Measurements from ENCODE around the gene MGAT5B. TPM values are rescaled to one million over a fixed set of nuclear protein-coding genes. Genes with fewer than 3 reads are reported as not detected.

Gene MGAT5B
- total and polyA plus RNA-seq, 4 donors: 0.28 to 0.67 (median 0.46) TPM

DNA sequence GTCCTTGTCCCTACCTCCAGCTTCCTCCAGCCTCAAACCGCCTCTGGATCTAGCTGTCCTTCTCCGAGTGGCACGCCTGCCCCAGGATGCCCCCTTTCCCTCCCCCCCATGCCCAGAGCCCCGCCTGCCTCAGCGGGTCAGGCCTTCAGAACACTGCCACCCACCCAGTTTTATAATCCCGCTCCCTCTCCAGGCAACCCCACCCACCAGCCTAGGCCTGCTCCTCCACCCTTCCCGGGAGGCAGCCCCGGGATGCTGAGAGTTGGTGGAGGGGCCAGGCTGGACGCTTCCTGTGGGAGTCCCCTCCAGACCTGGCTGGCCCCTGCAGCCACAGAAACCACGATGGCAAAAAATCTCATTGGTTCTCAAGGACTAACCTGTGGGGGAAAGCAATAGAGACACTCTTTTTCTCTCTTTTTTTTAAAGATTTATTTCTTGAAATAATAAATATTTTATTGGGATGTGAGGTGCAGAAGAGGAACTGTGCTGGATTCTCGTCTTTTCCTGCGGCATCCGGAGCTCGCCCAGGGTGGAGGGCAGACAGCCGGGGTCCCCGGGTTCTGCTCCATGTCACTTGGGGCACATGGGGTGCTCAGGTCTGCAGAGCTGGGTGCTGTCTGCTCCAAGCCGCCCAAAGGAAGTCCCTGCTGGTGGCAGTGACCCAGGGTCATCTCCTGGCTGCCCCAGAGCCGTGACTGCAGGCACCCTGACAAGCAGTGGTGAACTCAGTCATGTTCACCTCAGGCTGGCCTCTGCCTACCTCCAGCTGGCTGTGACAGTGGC is 81.9 kb downstream of the MGAT5B start:
- DNase-seq (no peak), ATAC-seq (ENCODE audit: insufficient read depth, low FRiP score) (no peak)
- Histone ChIP-seq H3K36me3 (ENCODE audit: control insufficient read depth in 4 of 4, insufficient read depth in 4 of 4, low read length in 4 of 4) (no peaks in the 10 kb centered on the region), H3K9ac (ENCODE audit: insufficient read depth in 1 of 2, low read length in 2 of 2) (no peak overlapping the region), H3K4me1 (ENCODE audit: control insufficient read depth in 5 of 5, insufficient read depth in 5 of 5, low read length in 5 of 5) (no peaks in the 10 kb centered on the region), H3K9me3 (ENCODE audit: control insufficient read depth in 4 of 4, insufficient read depth in 3 of 4, low read length in 3 of 4) (no peaks in the 10 kb centered on the region), H3K4me3 (no peak overlapping the region), H3K27me3 (ENCODE audit: control insufficient read depth in 3 of 3, insufficient read depth in 3 of 3, low read length in 2 of 3) (no peaks in the 10 kb centered on the region), H3K27ac (ENCODE audit: low read depth in 1 of 2, low read length in 1 of 2) (no peak overlapping the region)
- 67 to 78% methylated on average over 18 of the region's 18 CpGs for WGBS, 2 donors
- TF ChIP-seq, protein P1, sequence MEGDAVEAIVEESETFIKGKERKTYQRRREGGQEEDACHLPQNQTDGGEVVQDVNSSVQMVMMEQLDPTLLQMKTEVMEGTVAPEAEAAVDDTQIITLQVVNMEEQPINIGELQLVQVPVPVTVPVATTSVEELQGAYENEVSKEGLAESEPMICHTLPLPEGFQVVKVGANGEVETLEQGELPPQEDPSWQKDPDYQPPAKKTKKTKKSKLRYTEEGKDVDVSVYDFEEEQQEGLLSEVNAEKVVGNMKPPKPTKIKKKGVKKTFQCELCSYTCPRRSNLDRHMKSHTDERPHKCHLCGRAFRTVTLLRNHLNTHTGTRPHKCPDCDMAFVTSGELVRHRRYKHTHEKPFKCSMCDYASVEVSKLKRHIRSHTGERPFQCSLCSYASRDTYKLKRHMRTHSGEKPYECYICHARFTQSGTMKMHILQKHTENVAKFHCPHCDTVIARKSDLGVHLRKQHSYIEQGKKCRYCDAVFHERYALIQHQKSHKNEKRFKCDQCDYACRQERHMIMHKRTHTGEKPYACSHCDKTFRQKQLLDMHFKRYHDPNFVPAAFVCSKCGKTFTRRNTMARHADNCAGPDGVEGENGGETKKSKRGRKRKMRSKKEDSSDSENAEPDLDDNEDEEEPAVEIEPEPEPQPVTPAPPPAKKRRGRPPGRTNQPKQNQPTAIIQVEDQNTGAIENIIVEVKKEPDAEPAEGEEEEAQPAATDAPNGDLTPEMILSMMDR (IDR thresholded peaks at IDR 0.05; ENCODE audit: control extremely low read depth, extremely low read depth): no peak

DNA sequence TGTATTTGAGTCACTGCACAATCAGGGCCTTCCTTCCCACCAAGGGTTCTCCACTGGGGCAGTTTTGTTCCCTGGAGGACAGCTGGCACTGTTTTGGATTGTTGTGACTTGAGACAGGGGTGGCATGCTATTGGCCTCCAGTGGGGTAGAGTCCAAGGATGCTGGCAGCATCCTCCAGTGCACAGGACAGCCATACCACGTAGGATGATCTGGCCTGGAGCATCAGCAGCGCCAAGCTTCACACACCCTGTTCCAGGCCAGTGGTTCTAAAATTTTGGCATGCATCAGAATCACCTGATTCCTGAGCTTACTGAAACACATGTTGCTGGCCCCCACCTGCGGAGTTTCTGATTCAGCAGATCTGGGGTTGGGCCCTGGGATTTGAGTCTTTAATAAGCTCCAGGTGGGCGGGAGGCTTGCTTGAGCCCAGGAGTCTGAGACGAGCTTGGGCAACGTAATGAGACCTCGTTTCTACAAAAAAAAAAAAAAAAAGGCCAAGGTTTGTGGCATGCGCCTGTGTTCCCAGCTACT is 83.2 kb downstream of the MGAT5B start:
- H3K9me3 ChIP-seq (ENCODE audit: control insufficient read depth in 4 of 4, insufficient read depth in 3 of 4, low read length in 3 of 4): no peaks in the 10 kb centered on the region
- TF ChIP-seq, protein P1 (IDR thresholded peaks at IDR 0.05; ENCODE audit: control extremely low read depth, extremely low read depth): no peak
- no peak overlapping the region for H3K27ac ChIP-seq (ENCODE audit: low read depth in 1 of 2, low read length in 1 of 2)
- no peaks in the 10 kb centered on the region for H3K36me3 ChIP-seq (ENCODE audit: control insufficient read depth in 4 of 4, insufficient read depth in 4 of 4, low read length in 4 of 4)
- DNase-seq: no peak
- ATAC-seq (ENCODE audit: insufficient read depth, low FRiP score): no peak
- no peaks in the 10 kb centered on the region for H3K27me3 ChIP-seq (ENCODE audit: control insufficient read depth in 3 of 3, insufficient read depth in 3 of 3, low read length in 2 of 3)
- no peaks in the 10 kb centered on the region for H3K4me1 ChIP-seq (ENCODE audit: control insufficient read depth in 5 of 5, insufficient read depth in 5 of 5, low read length in 5 of 5)
- 88 to 89% methylated on average over 8 of the region's 8 CpGs for WGBS, 2 donors
- H3K9ac ChIP-seq (ENCODE audit: insufficient read depth in 1 of 2, low read length in 2 of 2): no peak overlapping the region
- no peak overlapping the region for H3K4me3 ChIP-seq

DNA sequence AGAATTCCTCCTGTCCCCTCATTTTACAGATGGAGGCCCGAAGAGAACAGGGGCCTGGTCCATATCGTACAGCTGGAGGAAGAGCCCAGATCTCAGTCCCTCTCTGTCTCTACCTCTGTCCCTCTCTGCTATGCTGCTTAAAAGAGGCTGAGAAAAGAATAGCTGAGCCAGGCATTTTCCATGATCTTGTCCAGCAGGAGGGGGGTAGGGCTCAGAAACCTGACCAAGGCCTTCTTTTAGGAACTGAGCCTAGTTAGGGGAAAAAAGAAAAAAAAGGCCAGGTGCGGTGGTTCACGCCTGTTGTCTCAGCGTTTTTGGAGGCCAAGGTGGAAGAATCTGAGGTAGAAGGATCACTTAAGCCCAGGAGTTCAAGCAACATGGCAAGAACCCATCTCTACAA is 84.2 kb downstream of the MGAT5B start:
- H3K9me3 ChIP-seq (ENCODE audit: control insufficient read depth in 4 of 4, insufficient read depth in 3 of 4, low read length in 3 of 4): no peaks in the 10 kb centered on the region
- H3K4me1 ChIP-seq (ENCODE audit: control insufficient read depth in 5 of 5, insufficient read depth in 5 of 5, low read length in 5 of 5): peaks cover 0 to under 1% (median 0%) of the 10 kb centered on the region in 5 donors
- no peak overlapping the region for H3K4me3 ChIP-seq
- no peak overlapping the region for H3K27ac ChIP-seq (ENCODE audit: low read depth in 1 of 2, low read length in 1 of 2)
- WGBS, 2 donors: 95 to 96% methylated on average over 5 of the region's 5 CpGs
- DNase-seq (no peak), ATAC-seq (ENCODE audit: insufficient read depth, low FRiP score) (no peak)
- TF ChIP-seq, protein P1 (IDR thresholded peaks at IDR 0.05; ENCODE audit: control extremely low read depth, extremely low read depth): no peak
- H3K27me3 ChIP-seq (ENCODE audit: control insufficient read depth in 3 of 3, insufficient read depth in 3 of 3, low read length in 2 of 3): peaks cover 0 to 4% (median 0%) of the 10 kb centered on the region in 3 donors
- H3K36me3 ChIP-seq (ENCODE audit: control insufficient read depth in 4 of 4, insufficient read depth in 4 of 4, low read length in 4 of 4): no peaks in the 10 kb centered on the region
- H3K9ac ChIP-seq (ENCODE audit: insufficient read depth in 1 of 2, low read length in 2 of 2): no peak overlapping the region
